ENCODE results near the gene GNMT. TPM values are rescaled to one million over a fixed set of nuclear protein-coding genes. Genes with fewer than 3 reads are reported as not detected.

The GNMT gene
- total and polyA plus RNA-seq, 8 donors, result 0.79 to 2.3 (median 0.96) TPM

GRCh38 chr6:42916288-42916687 is 44.3 kb upstream of the GNMT start:
- no peaks in the 10 kb centered on the region for H3K36me3 ChIP-seq
- DNase-seq (no peak), ATAC-seq (no peak)
- H3K4me1 ChIP-seq, result peaks cover 0 to 7% of the 10 kb centered on the region in 2 donors
- intact Hi-C loops (cut with DNase I), result no loop called here
- H3K4me3 ChIP-seq, result no peak overlapping the region
- H3K9me3 ChIP-seq, result no peaks in the 10 kb centered on the region
- H3K27me3 ChIP-seq, result peaks cover 0 to 18% of the 10 kb centered on the region in 2 donors
- H3K27ac ChIP-seq, result no peak overlapping the region
- TF ChIP-seq CTCF (IDR thresholded peaks at IDR 0.05), result no peak

GRCh38 chr6:42921801-42922200 is 38.8 kb upstream of the GNMT start:
- TF ChIP-seq CTCF (IDR thresholded peaks at IDR 0.05), result no peak
- Histone ChIP-seq H3K27me3 (peaks cover 0 to 11% of the 10 kb centered on the region in 2 donors), H3K36me3 (no peaks in the 10 kb centered on the region), H3K9me3 (no peaks in the 10 kb centered on the region), H3K27ac (no peak overlapping the region), H3K4me3 (no peak overlapping the region), H3K4me1 (peaks cover 0 to 14% of the 10 kb centered on the region in 2 donors)
- ATAC-seq, result no peak
- intact Hi-C loops (cut with DNase I), result no loop called here
- DNase-seq, result no peak

- ATAC-seq (peak; percentile 52), DNase-seq (no peak)
- H3K36me3 ChIP-seq, result no peaks in the 10 kb centered on the region
- no peaks in the 10 kb centered on the region for H3K9me3 ChIP-seq
- no peak overlapping the region for H3K4me3 ChIP-seq
- intact Hi-C loops (cut with DNase I), result no loop called here
- H3K27me3 ChIP-seq, result peaks cover 0 to 11% of the 10 kb centered on the region in 2 donors
- H3K4me1 ChIP-seq, result peaks cover 3 to 26% of the 10 kb centered on the region in 2 donors
- no peak for TF ChIP-seq CTCF (IDR thresholded peaks at IDR 0.05)
- no peak overlapping the region for H3K27ac ChIP-seq
Observed at GRCh38 chr6:42923666-42924065, 36.9 kb upstream of the GNMT start.

GRCh38 chr6:42925248-42925857 is 35.2 kb upstream of the GNMT start:
- intact Hi-C loops (cut with DNase I), result no loop called here
- no peak for TF ChIP-seq CTCF (IDR thresholded peaks at IDR 0.05)
- DNase-seq, result no peak

GRCh38 chr6:42928986-42929820 is 31.4 kb upstream of the GNMT start, which contains the start of gene CNPY3:
Gene CNPY3 (plus strand): TSS chr6:42929480. CDS start chr6:42929571, 91 bp downstream.
- DNase-seq (peak; percentile 94 to 98 (median 96)), ATAC-seq (peak; percentile 95)
- no peak for TF ChIP-seq CTCF (IDR thresholded peaks at IDR 0.05)
- Histone ChIP-seq H3K27ac (peak within 1 kb of the TSS; percentile 94 to 98), H3K4me1 (peaks cover 21 to 59% of the 10 kb centered on the region in 2 donors), H3K4me3 (peak within 1 kb of the TSS; percentile 80 to 96), H3K27me3 (peaks cover 0 to 11% of the 10 kb centered on the region in 2 donors), H3K9me3 (no peaks in the 10 kb centered on the region), H3K36me3 (peaks cover 0 to 7% of the 10 kb centered on the region in 2 donors)
- intact Hi-C loops (cut with DNase I), result no loop called here

More at GRCh38 chr6:42925248-42925857, 35.2 kb upstream of the GNMT start:
- peaks cover 0 to 11% of the 10 kb centered on the region in 2 donors for H3K27me3 ChIP-seq
- H3K36me3 ChIP-seq, result no peaks in the 10 kb centered on the region
- H3K4me1 ChIP-seq, result peaks cover 8 to 34% of the 10 kb centered on the region in 2 donors
- no peak overlapping the region for H3K27ac ChIP-seq
- H3K4me3 ChIP-seq, result no peak overlapping the region
- no peak for ATAC-seq
- H3K9me3 ChIP-seq, result no peaks in the 10 kb centered on the region
